NCI-H1694 treated with DMSO at 0.1 percent for 48 hours (cell line): ENCODE data around the gene RNF40.

ENCODE experiments used
- DNase-seq: peaks from one replicate; lab custom pipeline; 2025; lab: John Stamatoyannopoulos, UW

RNF40 gene

DNA sequence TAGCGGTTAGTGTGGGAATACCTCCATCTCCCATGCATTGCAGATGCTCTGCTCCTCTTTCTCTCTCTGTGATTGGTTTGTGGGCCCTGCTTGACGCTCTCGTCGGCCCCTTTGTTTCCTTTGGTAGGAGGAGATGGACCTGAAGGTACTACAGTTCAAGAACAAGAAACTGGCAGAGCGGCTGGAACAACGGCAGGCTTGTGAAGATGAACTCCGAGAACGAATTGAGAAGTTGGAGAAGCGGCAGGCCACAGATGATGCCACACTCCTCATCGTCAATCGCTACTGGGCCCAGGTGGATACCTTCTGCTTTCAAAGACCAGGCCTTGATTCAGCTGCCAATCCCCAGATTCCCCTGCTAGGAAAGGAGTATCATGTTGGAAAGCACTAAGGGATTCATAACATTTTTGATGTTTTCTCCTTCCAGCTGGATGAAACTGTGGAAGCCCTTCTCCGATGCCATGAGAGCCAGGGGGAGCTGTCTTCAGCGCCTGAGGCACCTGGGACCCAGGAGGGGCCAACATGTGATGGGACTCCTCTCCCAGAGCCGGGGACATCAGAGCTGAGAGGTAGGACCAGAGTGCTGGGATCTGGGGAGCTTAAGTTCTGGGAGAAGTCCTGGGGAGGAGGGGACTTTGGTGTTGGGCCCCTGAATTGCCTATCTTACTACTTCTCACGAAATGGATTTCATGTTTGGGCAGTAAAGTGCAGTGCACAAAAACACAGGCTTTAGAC, 1.0 kb downstream of the RNF40 start:
- no peak for DNase-seq

DNA sequence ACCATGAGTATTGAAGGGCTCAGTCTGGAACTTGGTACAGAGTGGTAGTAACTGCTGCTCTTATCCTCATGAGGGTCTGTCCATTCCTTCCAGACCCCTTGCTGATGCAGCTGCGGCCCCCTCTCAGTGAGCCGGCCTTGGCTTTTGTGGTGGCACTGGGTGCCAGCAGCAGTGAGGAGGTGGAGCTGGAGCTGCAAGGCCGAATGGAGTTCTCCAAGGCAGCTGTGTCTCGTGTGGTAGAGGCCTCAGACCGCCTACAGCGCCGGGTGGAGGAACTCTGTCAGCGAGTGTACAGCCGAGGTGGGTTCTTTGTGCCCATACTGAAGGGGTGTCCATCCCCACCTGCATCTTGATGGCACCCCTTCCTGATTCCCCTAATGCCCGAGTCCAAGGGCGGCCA, 2.0 kb downstream of the RNF40 start:
- DNase-seq, result no peak

DNA sequence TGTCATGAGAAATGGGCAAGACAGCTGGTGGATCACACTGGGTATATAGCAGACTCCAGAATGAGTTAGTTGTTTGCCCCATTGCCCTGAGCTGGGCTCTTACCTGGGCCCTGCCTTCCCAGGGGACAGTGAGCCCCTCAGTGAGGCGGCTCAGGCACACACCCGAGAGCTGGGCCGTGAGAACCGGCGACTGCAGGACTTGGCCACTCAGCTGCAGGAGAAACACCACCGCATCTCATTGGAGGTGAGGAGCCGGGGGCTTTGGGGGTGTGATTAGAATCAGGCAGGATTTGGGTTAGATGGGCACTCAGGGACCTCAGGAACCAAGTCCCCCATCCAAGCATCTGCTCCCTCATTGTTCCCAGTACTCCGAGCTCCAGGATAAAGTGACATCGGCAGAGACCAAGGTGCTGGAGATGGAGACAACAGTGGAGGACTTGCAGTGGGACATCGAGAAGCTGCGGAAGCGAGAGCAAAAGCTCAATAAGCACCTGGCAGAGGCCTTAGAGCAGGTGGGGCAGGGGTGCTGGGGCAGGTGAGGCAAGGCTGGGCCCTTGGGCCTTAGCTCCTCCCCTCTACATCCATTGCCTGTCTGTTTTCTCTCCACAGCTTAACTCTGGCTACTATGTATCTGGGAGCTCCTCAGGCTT, 2.8 kb downstream of the RNF40 start:
- DNase-seq, result no peak

DNA sequence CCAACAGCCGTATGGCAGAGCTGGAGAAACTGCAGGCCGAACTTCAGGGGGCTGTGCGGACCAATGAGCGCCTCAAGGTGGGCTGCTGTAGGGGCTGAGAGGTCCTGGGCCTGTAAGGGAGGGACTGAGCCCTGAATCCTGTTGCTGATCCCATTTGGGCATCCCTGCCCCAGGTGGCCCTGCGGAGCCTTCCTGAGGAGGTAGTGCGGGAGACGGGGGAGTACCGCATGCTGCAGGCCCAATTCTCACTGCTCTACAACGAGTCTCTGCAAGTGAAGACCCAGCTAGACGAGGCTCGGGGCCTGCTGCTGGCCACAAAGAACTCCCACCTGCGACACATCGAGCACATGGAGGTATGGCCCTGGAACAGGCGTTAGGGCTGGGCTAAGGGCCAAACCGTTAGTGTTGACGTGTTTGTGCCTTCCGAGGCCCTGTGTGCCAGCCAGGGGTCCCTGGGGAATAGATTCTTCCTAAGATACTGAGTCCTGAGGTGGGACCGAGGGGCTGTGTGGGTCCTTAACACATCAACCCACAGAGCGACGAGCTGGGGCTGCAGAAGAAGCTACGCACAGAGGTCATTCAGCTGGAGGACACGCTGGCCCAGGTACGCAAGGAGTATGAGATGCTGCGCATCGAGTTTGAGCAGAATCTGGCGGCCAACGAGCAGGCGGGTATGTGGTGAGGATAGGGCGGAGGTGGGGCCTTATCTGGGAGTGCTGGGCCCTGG, 4.2 kb downstream of the RNF40 start:
- no peak for DNase-seq

DNA sequence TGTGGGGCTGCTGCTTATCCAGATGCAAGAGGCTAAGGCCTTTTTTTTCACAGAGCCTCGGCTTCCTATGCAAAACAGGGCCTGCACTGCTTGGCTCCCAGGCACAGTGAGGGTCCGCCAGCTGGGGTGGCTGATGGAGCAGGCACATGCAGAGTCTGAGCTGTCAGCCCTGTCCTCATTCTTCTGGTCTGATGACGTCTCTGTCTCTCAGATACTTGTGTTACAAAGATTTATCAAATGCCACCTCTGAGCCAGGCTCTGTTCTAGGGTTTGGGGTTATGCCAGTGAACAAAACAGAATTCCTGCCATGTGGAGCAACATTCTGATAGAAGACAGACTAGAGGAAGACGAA, 4.8 kb downstream of the RNF40 start:
- DNase-seq, result no peak

DNA sequence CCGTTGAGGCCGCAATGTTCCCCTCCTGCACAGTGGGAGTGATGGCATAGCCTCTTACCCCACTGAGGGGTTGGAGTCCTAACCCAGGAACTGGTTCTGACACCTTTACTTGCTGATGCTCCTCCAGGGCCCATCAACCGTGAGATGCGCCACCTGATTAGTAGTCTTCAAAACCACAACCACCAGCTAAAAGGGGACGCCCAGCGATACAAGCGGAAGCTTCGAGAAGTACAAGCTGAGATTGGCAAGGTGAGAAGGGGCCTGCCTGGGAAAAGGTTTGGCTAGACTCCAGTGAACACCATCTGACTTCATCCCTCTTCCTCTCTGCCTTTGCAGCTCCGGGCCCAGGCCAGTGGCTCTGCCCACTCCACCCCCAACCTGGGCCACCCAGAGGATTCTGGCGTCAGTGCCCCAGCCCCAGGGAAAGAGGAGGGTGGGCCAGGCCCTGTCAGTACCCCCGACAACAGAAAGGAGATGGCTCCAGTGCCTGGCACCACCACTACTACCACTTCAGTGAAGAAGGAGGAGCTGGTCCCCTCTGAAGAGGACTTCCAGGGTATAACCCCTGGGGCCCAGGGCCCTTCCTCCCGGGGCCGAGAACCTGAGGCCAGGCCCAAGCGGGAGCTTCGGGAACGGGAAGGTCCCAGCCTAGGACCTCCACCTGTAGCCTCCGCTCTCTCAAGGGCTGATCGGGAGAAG, 5.8 kb downstream of the RNF40 start:
- DNase-seq, result no peak

DNA sequence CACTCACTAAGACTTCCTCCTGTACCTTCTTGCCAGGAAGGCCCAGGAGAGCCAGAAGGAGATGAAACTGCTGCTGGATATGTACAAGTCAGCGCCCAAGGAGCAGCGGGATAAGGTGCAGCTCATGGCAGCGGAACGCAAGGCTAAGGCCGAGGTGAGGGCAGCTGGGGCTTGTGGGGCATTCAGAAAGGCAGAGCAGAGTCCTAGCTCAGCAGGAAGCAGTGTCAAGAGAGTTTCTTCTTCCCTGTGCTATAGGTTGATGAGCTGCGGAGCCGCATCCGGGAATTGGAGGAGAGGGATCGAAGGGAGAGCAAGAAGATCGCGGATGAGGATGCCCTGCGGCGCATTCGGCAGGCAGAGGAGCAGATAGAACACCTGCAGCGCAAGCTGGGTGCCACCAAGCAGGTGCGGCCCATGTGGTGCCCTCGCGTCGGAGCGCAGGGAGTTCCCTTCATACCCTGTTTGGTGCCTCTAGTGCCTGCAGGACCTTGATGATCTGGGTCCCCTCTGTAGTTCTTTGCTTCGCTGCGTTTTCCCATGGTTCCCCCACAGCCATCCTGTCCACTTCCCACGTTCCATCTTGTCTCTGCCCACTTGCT, 6.6 kb downstream of the RNF40 start:
- no peak for DNase-seq

DNA sequence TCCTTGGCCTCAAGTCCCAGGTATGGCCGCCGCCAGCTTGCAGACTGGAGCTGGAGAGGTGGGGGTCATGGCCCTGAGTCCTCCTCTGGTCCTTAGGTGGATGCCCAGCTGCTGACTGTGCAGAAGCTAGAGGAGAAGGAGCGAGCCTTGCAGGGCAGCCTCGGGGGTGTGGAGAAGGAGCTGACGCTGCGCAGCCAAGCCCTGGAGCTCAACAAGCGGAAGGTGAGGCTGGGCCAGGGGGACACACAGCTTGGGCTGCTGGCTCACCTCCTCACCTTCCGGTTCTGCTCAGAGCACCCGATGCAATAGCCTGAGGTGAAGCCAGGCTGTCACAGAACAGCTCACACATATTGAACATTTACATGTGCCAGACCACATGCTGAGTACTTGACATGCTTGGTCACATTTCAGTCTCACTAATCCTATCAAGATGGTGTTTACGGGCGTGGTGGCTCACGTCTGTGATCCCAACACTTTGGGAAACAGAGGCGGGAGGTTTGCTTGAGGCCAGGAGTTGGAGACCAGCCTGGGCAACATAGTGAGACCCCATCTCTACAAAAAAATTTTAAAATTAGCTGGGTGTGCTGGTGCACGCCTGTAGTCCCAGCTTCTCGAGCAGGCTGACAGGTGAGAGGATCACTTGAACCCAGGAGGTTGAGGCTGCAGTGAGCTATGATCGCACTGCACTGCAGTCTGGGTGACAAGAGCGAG, 7.4 kb downstream of the RNF40 start:
- DNase-seq, result no peak

DNA sequence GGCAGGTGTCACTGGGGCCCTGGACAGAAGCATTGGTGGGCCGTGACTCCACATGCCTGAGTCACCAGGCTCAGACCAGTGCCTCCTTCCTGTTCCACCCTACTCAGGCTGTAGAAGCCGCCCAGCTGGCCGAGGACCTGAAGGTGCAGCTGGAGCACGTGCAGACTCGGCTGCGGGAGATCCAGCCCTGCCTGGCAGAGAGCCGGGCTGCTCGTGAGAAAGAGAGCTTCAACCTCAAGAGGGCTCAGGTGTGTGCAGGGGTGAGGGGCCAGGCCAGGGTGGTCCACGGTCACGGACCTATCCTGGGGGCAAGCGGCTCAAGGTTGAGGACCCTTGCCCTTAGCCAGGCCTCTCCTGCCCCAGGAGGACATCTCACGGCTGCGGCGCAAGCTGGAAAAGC, 9.6 kb downstream of the RNF40 start:
- no peak for DNase-seq

DNA sequence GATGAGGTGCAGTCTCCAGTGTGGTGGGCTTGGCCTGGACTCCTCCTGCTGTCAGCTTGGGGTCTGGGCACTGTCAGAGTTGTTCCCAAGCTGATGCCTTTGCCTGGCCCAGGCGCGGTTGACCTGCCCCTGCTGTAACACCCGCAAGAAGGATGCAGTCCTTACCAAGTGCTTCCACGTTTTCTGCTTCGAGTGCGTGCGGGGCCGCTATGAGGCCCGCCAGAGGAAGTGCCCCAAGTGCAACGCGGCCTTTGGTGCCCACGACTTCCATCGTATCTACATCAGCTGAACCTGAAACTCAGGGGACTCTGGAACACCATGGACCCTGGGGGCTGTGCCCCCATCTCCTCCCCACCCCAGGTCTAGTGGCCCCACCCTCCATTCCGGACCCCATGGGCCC, 11.7 kb downstream of the RNF40 start:
- DNase-seq, result no peak

DNA sequence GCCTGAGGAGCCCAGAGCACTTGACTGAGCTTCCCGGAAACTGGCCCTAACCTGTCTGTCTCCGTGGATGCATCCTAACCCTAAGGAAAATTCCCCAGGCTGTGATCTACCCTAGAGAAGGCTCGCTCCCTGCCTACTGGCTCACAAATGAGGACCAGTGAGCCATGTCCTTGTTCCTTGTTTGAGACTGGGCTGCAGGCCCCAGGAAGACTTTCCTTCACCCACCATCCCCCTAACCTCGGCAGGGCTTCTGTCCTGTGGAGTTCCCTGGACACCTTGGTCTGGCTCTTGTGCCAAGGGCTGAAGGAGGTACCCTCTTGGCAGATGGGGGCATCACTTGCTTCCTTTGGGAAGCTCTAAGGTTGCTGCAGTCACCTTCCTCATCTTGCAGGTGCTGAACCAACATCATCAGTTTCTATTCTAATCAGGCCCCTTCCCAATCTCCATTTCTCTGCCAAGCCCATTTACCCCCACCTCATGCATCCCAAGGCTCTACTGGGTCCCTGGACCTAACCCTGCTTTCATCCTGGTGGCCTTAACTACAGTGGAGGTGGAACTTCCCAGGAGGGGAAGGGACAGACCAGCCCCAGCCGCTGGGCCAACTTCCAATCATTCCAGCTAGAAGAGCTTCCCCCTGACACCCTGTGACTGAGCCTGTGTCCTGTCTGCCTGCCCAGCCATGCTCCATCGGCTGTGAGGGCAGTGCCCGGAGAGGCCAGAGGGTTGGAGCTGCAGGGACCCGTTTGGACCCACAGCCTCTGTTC, 12.4 kb downstream of the RNF40 start:
- no peak for DNase-seq

DNA sequence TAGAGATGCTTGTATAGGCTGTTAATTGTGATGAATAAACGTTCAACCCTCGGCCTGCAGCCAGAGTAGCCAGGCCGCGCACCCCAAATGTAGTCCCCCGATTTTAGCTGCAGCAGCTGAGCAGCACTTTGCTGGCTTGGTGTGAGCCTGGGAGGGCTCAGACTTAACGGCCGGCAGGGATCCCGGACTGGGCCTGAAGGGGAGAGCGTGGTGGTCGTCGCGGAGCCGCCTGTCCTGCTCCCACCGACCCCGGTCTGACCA, 12.9 kb downstream of the RNF40 start:
- DNase-seq, result no peak

DNA sequence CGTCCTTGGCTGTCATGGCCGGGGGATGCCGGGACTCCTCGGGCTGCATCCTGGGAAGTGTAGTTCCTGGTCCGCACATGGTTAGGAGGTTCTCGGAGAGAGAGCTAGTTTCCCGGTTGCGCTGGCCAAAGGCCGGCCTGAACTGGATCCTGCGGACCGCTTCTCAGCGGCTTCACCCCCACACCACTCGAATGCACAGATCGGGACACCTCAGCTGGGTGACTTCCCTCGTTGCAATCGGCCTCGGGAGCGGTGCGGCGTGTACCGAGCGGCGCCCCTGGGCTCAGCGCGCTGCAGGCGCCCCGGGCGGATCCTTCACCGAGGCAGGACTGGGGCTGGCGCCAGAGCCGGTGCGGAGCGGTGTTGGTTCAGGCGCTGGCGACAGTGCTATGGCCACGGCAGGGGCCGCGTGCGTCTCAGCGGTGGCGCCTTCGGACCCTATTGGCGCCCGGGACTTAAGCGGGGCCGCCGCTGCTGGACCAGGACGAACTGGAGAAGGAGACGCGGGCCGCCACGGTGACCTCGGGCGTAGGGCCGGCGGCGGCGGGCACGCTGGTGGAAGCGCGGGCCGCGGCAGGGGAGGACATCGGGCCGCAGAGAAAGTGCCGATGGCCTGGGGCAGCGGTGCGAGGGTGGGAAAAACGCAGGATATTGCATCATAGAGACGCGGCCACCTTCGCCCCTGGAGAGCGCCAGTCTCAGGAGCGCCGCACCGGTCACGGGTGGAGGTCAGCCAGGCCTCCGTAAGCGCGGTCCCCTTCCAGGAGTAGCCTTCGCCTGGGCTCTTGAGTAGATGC, 13.5 kb downstream of the RNF40 start:
- DNase-seq, result peak; percentile 48

DNA sequence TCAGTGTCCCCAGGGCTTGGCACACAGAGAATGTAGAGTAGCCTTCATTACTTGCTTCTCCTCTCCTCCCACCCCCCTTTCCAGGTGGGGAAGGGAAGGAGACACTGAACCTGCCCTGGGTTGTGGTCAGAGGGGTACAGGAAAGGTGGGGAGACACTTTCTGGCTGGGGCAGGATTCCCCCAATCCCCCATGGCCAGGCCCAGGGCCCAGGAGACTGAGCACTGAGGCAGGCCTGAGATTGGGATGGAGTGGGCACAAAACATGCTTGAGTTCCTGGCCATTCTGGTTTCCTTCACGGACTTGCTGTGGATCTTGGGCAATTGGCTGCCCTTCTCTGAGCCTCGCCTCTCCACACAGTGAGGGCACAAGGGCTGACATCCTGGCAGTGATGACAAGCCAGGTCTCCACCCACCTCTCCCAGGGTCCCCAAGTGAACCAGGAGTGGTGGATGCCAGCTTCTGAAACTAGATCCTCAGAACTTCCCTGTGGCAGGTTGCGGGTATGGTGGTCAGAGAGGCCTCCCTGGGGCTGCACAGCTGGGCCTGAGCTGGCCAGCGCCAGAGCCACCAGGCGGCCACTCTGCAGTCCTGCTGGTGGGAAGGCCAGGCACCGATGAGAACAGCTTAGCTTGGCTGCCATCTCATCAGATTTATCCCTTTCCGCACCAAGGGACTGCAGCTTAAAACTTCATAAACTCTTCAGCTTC, 15.6 kb downstream of the RNF40 start:
- no peak for DNase-seq

DNA sequence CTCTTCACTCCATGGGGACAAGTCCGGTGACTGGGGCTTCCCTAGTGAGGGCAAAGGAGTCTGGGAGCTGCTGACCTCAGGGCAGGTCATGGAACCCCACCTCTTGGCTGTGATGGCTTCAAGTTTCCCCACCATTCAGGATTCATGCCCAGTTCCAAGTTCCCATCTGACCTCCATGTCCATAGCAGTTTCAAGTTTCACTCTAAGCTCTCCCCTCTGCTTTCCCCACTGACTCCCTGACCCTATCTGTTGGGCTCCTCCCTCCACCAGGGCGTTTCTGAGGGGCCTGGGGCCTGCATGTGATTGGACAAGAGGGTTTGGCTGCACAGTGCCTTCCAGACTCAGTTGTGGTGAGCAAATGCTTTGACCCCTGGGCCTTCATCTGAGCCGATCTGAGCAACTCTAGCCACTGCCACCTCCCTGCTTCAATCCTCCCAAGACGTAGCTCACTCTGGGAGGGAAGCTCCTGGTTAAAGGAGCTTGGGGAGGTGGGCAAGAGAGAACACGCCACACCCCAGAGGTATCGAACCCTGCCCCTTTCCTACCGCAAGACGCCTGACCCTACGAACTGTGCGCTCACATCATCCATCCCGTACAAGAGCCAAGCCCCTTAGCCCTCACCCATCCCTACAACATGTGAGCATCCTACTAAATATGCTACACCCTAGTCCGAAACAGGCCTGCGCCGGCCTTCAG, 16.6 kb downstream of the RNF40 start:
- no peak for DNase-seq

DNA sequence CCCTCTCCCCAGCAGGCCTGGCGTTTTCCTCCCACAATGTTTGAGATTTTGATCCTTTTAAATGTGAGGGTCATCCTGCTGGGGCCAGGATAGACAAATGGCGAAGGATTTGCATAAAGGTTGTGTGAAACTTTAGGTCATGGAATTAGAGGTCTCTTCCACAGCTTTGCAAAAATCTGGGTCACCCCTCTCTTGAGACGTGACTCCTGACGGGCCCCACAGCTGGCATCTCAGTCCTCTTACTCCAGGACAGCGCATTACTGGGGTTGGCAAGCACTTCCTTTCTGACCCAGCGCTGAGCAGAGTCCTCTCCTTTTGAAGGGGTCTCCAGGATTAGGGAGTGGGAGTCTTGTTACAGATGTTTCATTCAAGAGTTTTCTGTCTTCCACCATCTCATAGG, 17.5 kb downstream of the RNF40 start:
- DNase-seq, result no peak

DNA sequence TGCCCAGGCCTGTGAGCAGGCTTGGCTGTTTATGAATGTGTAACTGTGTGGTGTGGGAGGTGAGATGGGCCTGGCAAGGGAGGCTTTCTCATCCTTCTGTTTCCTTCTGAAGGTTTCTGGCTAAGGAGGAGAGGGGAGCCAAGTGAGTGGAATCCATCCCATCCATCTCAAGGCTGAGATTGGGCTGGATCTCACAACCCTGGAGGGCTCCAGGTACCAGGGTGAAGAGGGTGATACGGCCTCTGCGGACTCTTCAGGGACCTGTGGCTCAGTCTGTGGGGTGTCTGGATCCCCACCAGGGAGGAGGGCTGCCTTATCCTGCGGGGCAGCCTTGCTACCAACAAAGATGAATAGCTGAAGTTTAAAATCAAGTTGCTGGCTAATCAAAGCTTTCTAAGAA, 17.9 kb downstream of the RNF40 start:
- no peak for DNase-seq

DNA sequence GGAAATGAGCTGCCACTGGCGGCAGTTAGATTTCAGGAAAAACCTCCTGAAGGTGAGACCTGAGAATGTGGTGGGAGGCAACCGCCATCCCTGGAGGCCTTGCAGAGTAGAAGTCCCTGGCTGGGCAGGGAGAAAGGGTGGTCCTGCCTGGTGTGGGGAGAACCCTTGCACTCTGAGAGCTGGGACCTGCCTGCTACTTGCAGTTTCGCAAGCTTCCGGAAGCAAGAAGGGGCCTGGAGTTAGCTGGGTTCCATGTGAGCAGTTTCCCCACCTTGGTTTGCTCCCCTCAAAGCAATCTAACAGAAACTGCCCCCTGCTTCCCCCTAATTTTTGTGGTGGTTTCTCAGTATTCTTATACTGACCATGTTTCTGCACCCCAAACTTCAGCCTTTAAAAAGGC, 18.4 kb downstream of the RNF40 start:
- DNase-seq, result no peak
